Measurements from ENCODE around the gene PDGFD. TPM values are rescaled to one million over a fixed set of nuclear protein-coding genes. Genes with fewer than 3 reads are reported as not detected.

PDGFD gene
- total RNA-seq, 1 donor from 2014 or later, result 3.9 TPM

DNA sequence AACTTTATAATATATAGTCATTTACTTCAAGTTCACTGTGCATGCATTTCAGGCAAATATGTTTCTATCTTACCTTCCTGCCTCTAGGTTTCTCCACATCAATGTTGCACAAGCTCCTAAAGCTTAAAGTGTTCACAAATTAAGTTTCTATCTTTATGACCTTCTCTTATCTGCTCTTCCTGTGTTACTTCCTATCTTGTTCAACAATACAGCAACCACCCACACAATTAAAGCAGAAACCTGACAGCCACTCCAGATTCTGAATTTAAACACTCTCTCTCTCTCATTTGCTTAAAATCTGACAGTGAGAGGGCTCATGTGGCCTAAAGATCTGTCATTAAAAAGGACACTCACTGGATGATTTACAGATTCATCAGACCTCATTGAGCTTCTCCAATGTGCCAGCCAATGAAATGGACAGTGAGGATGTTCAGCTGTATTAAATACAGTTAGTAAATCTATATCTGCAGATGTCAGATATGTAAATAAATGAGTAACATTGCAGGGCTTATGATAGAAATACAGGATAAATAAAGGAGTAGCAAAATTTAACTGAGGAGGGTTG lies 10.9 kb downstream of the PDGFD start:
- ATAC-seq, result no peak
- Histone ChIP-seq H3K27me3 (ENCODE audit: low read depth) (no peaks in the 10 kb centered on the region), H3K9me3 (no peaks in the 10 kb centered on the region), H3K36me3 (no peaks in the 10 kb centered on the region), H3K4me1 (no peaks in the 10 kb centered on the region), H3K4me3 (no peak overlapping the region), H3K27ac (no peak overlapping the region)
- intact Hi-C loops (cut with DNase I), result no loop called here
- TF ChIP-seq, protein P1, sequence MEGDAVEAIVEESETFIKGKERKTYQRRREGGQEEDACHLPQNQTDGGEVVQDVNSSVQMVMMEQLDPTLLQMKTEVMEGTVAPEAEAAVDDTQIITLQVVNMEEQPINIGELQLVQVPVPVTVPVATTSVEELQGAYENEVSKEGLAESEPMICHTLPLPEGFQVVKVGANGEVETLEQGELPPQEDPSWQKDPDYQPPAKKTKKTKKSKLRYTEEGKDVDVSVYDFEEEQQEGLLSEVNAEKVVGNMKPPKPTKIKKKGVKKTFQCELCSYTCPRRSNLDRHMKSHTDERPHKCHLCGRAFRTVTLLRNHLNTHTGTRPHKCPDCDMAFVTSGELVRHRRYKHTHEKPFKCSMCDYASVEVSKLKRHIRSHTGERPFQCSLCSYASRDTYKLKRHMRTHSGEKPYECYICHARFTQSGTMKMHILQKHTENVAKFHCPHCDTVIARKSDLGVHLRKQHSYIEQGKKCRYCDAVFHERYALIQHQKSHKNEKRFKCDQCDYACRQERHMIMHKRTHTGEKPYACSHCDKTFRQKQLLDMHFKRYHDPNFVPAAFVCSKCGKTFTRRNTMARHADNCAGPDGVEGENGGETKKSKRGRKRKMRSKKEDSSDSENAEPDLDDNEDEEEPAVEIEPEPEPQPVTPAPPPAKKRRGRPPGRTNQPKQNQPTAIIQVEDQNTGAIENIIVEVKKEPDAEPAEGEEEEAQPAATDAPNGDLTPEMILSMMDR (IDR thresholded peaks at IDR 0.05), result no peak
- DNase-seq, result no peak

DNA sequence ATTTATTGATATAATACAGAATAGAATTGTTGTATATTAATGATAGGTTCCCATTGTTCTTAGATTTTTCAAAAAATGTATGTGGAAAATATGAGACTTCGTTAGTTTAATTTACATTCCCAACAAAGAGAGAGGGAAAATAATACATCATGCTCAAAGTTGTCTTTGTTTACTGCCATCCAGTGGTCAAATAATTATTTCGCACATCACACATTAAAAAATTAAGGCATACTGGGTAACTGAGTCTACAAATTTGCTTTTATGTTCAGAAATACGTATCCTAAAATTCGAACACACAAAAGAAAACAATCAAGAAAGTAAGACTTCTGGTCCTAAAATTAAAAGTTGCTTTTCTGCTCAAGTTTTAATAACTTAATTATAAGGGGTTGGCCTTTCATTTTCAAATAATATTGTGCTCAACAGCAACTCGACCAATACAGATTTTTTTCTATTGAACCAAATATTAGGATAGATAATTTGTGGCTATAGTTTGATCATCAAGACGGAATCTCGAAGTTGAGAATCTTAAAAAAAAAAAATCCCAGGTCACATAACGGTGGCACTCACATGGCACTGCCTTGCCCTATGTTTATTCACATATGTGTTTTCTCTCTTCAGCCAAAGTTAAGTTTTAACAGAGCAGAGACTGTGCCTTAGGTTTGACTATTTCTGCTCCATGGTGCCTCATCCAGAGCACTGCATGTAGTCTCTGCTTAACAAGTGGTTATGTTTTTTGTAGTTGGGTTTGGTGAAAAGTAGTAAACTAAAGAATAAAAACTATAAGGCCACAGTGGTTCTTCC lies 12.3 kb downstream of the PDGFD start:
- TF ChIP-seq, protein P1 (IDR thresholded peaks at IDR 0.05), result peak; percentile 30
- no peak overlapping the region for H3K4me3 ChIP-seq
- no peaks in the 10 kb centered on the region for H3K9me3 ChIP-seq
- H3K27ac ChIP-seq, result no peak overlapping the region
- no peaks in the 10 kb centered on the region for H3K4me1 ChIP-seq
- no peaks in the 10 kb centered on the region for H3K27me3 ChIP-seq (ENCODE audit: low read depth)
- intact Hi-C loops (cut with DNase I), result no loop called here
- no peak for ATAC-seq
- no peak for DNase-seq
- no peaks in the 10 kb centered on the region for H3K36me3 ChIP-seq

DNA sequence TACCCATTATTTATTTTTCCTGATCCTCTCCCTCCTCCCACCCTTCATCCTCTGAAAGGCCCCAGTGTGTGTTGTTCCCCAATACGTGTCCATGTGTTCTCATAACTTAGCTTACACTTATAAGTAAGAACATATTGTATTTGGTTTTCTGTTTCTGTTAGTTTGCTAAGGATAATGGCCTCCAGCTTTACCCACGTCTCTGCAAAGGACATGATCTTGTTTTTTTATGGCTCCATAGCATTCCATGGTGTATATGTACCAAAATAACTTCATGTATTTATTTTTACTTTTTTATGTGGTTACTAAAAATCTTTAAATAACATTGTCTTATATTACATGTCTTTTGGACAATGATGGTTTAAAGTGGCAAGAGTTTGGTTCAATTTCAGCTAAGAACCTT lies 15.2 kb downstream of the PDGFD start:
- TF ChIP-seq, protein P1 (IDR thresholded peaks at IDR 0.05), result no peak

DNA sequence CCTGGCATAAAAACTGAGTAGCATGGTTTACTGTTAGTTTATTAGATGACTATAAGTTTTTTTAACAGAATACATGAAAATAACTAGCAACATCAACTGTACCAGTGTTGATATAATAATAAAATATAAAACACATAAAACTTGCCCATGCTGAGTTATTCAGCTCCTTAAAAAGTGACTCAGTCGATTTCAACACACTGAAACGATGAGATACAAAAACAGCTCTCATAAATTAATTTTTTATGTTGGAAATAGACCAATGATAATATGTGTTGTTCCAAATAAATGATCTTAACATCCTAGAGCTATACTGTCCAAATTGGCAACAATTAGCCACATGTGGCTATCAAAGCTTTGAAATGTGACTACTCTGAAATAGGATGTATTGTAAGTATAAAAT lies 15.9 kb downstream of the PDGFD start:
- H3K27me3 ChIP-seq (ENCODE audit: low read depth), result no peaks in the 10 kb centered on the region
- H3K9me3 ChIP-seq, result no peaks in the 10 kb centered on the region
- ATAC-seq (no peak), DNase-seq (no peak)
- TF ChIP-seq, protein P1 (IDR thresholded peaks at IDR 0.05), result no peak
- H3K36me3 ChIP-seq, result no peaks in the 10 kb centered on the region
- intact Hi-C loops (cut with DNase I), result no loop called here
- H3K4me1 ChIP-seq, result no peaks in the 10 kb centered on the region
- no peak overlapping the region for H3K4me3 ChIP-seq
- H3K27ac ChIP-seq, result no peak overlapping the region

More for the DNA sequence above, 15.2 kb downstream of the PDGFD start:
- DNase-seq, result no peak
- intact Hi-C loops (cut with DNase I), result no loop called here
- no peak overlapping the region for H3K4me3 ChIP-seq
- no peaks in the 10 kb centered on the region for H3K36me3 ChIP-seq
- no peaks in the 10 kb centered on the region for H3K4me1 ChIP-seq
- no peak overlapping the region for H3K27ac ChIP-seq
- no peaks in the 10 kb centered on the region for H3K27me3 ChIP-seq (ENCODE audit: low read depth)
- H3K9me3 ChIP-seq, result no peaks in the 10 kb centered on the region
- no peak for ATAC-seq

DNA sequence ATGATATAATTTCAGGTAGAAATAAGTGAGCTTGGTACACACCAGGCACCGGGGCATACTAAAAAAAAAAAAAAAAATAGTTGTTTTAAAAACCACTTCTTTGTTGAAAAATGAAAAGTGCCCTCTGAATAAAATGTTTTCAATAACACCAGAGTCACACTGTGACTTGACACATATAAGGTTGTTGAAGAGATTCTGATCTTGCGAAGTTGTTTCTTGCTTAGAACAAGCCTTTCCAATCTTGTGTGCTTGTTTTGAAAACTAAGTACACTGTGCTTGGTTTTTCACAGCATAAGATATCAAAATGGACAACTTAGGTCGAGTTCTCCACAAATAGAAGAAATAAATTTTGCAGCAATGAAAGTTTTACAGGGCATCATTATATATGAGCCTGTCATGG lies 17.0 kb downstream of the PDGFD start:
- H3K27ac ChIP-seq, result no peak overlapping the region
- intact Hi-C loops (cut with DNase I), result no loop called here
- TF ChIP-seq, protein P1 (IDR thresholded peaks at IDR 0.05), result no peak
- no peaks in the 10 kb centered on the region for H3K9me3 ChIP-seq
- no peak overlapping the region for H3K4me3 ChIP-seq
- no peaks in the 10 kb centered on the region for H3K27me3 ChIP-seq (ENCODE audit: low read depth)
- H3K36me3 ChIP-seq, result no peaks in the 10 kb centered on the region
- H3K4me1 ChIP-seq, result no peaks in the 10 kb centered on the region
- ATAC-seq, result no peak
- no peak for DNase-seq

Measured in lower lobe of right lung (tissue), 2 donors.